NCI-H2107 treated with DMSO at 0.1 percent for 48 hours (cell line): ENCODE data around the gene HDAC4.

Source experiments
- DNase-seq: peaks from one replicate; lab custom pipeline; 2025; ENCODE audit not compliant: unreplicated experiment; lab: John Stamatoyannopoulos, UW

The HDAC4 gene

DNA sequence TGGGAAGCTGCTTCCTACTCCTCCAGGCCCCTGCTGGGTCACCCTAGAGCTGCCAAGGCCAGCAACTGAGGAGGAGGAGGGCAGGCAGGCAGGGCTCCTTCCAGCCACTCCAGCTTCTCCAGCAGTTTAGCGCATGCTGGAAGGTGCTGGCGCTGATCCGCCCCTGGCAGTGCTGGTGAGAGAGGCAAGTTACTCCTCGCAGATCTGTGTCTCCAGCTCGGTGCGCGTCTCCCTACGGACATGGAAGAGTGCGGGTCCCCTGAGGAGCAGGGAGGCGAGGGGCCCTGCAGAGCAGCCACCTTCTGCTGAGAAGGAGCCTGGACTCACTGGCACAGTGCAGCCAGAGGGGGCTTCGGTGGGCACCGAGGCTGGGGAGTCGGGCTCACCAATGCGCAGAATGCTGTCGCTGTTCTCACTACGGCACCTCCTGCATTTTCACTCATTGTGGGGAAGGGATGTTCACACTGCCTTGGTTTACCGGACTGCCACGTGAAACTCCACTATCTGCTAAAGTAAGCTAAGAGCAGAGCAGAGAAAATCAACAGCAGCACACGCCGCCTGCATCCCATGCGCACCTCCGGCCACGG lies 206.0 kb downstream of the HDAC4 start:
- no peak for DNase-seq

GRCh38 chr2:239193925-239194677 lies 206.7 kb downstream of the HDAC4 start:
- no peak for DNase-seq

DNA sequence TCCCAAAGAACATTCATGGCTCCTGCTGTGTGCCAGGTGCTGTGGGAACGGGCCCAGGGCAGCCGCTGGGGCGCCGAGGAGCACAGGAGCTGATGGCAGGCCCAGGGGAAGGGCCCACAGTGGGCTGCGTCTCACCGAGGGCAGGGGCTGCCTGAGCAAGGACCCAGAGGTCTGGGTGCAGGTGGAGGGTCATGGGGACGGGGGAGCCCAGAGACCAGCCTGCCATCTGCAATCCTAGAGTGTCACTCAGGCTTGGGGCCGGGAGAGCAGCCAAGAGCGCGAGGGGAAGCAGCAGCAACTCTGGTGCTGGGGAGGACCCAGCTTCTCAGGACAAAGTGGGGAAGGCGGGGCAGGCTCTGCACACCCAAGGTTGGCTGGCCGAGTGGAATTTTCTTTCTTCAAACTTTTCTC lies 207.4 kb downstream of the HDAC4 start:
- no peak for DNase-seq

DNA sequence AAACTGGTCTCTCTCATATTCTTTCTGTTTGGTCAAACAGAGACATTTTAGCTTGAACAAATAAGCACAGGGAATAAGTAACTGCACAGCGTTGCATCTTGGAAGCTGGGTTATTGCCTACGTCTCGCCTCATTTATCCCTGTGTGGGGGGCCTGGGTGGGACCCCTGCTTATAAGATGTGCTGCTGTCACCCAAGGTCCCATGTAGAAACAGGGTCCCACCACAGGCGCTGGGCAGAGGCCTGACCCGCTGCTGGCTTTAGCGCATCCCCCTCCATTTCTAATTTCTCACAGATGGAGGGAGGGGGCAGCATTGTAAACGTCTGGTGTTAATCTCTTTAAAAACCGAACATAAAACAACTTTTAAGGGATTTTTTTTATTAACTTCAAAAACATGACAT lies 207.8 kb downstream of the HDAC4 start:
- DNase-seq = no peak

DNA sequence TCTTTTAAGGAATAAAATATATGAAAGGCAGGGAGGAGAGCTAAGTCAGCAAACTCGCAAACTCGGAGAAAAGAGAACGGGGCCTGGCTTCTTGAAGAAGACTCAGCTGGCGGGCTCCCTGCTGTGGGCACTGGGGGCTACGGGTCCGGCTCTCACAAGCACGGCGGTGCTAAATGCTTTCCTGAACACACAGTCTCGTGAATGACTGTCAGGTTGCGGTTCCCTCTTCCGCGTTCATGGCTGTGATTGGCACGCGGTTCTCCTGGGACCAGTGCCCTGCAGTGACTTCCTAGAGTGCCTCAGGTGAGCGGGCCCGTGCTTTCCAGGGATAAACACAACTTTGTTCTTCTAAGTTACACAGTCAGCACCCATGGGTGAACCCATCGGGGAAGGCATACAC lies 208.4 kb downstream of the HDAC4 start:
- DNase-seq = peak; percentile 7

DNA sequence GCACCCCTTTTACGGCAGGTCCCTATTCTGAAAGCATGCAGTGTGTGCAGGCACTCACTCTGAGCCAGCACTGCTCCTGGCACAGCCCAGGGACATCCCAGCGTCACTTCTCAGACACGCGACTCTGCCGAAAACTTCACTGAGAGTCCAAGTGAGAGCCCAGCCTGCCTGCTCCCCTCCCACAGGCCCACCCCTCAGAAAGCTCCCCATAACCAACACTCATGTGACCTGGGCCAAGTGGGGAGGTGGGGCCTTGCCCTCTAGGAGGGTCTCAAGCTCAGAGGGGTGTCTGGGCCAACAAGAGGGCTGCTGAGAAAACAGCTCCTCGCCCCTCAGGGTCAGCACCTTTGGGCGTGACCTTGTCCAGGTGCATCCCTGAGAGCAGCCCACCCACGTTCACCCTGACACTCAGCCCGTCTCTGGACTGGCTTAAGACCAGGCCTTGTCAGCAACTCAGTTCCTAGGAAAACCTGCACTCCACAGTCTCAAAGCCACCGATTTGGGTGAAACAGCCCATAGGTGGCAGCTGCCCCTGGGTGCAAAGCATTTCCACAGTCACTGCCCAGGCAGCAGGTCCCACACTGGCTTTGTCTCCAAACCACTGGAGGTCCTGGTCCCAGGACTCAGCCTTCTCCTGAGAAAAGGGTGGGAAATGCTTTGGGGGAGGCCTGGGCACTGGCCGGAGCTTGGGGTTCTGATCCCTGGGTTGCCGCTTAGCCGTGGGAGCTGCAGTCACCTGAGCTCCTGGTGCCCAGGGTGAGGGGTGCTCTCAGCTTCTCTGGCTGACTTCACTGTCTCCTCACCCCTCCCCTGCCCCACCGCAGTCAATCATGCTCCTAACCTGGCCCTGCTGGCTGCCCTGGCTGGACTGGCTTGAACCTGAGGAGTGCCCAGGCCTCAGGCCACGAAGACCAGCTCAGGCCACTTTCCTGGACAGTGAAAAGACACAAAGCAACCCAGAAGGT lies 209.6 kb downstream of the HDAC4 start:
- no peak for DNase-seq

- no peak for DNase-seq
Observed at GRCh38 chr2:239190361-239190760, 210.5 kb downstream of the HDAC4 start.

DNA sequence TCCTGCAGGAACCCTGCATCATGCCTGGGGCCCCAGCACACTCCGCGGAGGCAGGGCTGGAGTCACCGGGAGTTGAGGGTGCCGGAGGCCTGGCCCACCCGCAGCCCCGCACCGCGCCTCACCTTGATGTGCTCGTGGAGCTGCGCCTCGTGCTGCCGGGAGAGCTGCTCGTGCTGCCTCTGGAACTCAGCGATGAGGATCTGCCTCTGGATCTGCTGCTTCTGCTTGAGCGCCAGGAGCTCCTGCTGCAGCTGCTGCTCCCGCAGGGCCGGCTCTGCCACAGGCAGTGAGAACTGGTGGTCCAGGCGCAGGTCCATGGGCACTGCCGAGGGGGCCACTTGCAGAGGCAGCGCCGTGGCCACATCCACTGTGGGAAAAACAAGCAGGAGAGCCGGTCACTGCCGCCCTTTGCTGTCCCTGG lies 211.1 kb downstream of the HDAC4 start:
- DNase-seq = no peak

- DNase-seq = no peak
Observed at GRCh38 chr2:239188536-239188935, 212.3 kb downstream of the HDAC4 start.

- DNase-seq = no peak
Observed at GRCh38 chr2:239187464-239188253, 213.2 kb downstream of the HDAC4 start.

DNA sequence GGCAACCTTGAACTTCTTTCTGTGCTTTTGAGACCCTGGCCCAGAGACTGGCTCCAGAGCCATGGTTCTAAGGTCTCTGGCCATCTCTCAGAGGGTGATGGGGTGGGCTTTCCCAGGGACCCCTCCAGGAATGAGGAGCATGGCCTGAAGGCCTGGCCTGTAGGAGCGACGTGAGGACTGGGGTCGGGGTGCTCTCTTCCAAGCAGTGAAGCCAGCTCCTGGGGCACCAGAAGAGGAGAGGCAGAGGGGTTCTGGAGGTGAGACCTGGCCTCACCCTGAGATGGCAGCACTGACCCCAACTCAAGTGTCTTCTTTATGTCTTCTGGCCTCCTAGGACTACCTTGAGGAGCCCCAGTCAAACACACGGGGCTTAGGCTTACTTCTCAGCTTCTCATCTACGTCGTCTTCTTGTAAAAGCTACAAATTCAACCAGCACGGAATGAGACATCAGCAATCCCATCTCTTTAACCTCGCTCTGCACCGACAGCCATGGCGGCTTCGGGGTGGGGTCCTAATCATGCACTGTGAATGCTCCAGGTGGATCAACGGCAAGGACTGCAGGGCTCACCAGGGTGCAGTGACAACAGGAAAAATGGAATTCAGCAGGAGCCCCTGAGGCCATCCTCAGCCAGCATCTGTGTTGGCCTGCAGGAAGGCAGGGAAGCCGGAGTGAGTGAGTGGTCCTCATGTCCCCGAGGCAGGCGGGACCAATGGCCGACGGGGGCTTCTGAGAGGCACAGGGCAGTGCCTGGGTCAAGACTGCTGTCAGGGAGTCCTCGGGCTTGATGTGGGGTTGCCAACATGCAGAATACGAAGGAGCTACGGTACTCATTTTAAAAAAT lies 214.1 kb downstream of the HDAC4 start:
- DNase-seq = no peak

DNA sequence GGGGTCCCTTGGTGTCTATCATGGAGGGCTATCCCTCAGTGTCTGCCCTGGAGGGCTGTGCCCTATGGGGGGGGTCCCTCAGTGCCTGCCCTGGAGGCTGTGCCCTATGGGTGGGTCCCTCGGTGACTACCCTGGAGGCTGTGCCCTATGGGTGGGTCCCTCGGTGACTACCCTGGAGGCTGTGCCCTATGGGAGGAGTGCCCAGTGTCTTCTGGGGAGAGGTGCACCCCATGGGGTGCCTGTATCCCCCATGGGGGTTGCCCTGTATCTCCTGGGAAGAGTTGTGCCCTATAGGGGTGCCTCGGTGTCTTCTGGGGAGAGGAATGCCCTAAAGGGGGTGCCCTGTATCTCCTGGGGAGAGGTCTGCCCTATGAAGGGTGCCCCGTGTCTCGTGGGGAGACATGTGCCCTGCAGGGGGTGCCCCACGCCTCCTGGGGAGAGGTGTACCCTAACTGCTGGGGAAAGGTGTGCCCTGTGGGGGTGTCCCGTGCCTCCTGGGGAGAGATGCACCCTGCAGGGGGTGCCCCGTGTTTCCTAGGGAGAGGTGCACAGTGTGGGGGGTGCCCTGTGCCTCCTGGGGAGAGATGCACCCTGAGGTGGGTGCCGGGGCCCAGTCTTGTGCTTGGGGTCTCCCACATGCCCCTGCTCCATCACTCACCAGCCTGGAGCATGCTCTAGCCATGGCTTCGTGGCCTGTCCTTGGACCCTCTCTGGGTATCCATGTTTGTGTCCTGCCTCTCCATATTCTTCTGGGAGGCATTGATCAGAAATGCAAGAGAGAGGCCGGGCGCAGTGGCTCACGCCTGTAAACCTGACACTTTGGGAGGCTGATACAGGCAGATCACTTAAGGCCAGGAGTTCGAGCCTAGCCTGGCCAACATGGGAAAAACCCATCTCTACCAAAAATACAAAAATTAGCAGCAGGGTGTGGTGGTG lies 215.6 kb downstream of the HDAC4 start:
- no peak for DNase-seq

GRCh38 chr2:239184179-239184578 lies 216.6 kb downstream of the HDAC4 start:
- no peak for DNase-seq

DNA sequence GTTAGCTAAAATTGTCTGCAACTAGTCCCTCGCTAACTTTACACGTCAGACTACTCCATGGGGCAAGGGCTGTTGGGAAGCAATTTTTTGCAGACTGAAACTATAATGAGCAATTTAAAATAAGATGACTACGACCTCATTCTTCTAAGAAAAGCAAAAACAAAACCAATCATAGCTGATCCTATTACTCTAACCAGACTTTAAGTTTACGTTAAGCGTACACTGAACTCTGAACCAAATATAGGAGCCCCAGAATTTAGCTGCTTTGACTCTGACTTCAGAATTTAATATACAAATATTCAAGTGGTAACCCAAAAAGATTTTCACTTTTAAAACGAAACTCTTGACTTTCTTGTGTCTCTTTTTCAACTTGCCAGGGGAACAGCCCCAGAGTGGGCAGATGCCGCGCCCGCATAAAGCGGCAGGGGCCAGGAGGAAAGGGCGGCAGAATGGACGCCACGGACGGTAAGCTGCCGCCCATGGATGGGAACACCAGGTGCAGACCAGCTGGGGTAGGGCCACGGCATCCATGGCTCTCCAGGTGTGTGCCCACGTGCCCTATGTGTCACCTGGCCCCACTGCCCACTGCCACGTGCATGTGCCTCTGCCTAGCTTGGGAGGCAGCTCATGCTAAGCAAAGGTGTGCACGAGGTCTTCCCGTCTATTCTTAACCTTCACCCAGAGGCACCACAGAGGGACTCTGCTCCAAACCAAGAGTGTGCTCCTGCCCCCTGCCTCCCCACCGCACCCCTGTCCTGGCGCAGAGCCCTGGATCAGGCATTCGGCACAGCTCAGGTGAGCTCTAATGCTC lies 217.6 kb downstream of the HDAC4 start:
- DNase-seq = no peak

DNA sequence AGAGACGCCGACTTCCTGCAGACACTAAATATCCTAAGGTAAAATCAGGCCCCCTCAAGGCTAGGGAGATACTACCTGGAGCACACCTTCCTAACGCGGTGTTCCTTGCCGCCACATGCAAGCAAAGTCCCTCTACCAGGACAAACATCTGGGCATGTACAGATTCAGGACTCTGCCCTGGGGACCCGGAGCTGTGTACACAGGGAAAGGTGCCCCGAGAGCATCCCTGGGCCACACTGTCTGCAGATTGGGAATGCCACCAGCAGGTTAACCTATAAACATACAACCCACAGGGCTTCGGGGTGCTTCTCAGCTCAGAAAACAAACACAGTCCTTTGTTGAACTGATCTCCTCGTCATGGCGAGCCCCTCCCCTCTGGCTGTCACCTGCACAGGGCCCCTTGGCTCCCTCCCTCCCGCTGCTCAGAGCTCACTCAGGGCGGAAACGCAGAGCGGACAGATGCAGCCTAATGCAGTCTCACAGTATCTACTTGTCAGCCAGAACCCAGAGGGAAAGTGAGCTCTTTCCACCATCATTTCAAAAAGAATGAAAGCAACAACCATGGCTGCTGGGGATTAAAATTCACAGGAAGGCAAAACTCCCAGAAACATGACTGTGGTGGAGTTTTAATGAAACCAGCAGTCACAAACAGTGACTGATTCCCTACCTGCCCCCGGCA lies 218.8 kb downstream of the HDAC4 start:
- peak; percentile 87 for DNase-seq

GRCh38 chr2:239181074-239181902 lies 219.5 kb downstream of the HDAC4 start:
- no peak for DNase-seq
